HL-60/S4 (cell line): ENCODE measurements around the gene DNAJC6.
"Not testable (repeated sequence)": the region's sequence is repeated elsewhere in the genome, so short reads cannot be mapped to it uniquely, and the experiment has no call there.

ENCODE experiments used
- in situ Hi-C: fragments of 300-500 bp; cut with MboI; formaldehyde crosslinking; loops from 2 replicates; pipeline ENCODE4 v1.14.3; 2022; ENCODE audit warnings: low sequenced_read_pairs

Gene DNAJC6

DNA sequence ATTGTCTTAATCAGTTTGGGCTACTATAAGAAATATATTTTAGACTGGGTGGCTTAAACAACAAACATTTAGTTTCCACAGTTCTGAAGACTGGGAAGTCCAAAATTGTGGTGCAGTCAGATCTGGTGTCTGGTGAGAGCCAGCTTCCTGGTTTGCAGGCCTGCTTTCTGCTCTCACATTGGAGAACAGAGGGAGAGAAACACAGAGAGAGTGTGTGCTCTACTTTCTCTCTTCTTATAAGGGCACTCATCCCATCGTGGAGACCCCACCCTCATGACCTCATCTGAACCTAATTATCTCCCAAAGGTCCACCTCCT is 115.2 kb downstream of the DNAJC6 start:
- in situ Hi-C loops: loop anchor here (25.0 kb wide), 1 partner anchor 362 kb away; no protein-coding TSS in a partner anchor

DNA sequence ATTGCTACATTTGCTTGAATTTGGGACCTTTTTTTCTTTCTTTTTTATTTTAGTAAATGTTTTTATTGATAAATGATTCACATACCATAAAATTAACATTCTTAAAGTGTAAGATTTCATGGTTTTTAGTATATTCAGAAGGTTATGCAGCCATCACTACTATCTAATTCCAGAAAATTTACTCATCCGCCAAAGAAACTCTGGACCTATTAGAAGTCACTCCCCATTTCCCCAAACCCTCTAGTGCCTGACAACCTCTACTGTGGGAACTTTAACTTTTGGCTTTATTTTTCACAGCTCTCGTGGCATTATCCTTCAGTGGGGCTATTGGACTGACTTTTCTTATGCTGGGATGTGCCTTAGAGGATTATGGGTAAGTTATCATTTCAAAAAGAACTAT is 115.7 kb downstream of the DNAJC6 start:
- in situ Hi-C loops: no loop called here

DNA sequence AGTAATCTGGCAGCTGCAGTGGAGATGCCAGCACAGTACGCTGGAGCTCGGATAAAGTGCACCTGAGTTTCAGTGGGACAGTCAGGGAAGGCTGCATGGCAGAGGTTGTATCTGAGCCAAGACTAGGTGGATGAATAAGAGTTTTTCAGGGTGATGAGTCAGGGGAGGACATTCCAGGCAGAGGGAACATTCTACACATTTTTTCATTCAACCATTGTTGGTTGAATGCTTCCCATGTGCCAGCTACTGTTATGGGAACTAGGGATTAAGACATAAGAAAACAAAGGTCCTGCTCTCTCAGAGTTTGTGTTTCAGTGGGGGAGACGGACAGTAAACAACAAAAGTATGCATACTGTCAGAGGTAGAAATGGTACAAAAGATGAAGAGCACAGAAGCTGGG is 116.4 kb downstream of the DNAJC6 start:
- in situ Hi-C loops: no loop called here

DNA sequence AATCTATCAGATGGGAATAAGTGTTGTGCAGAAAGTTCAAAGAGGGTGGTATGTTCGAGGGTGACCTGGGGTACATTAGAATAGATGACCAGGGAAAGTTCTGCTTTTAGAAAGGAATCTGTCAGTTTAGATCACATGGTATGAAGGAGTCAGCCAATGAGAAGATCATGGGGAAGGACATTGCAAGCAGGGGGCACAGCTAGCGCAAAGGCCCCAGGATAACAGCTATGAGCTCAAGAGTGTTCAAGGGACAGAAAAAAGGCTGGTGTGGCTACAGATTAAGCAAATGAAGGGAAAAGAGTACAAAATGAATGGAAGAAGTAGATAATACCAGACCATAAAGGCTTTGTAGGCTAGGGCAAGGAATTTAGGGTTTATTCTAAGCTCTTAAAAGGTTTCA is 119.7 kb downstream of the DNAJC6 start:
- in situ Hi-C loops: no loop called here

DNA sequence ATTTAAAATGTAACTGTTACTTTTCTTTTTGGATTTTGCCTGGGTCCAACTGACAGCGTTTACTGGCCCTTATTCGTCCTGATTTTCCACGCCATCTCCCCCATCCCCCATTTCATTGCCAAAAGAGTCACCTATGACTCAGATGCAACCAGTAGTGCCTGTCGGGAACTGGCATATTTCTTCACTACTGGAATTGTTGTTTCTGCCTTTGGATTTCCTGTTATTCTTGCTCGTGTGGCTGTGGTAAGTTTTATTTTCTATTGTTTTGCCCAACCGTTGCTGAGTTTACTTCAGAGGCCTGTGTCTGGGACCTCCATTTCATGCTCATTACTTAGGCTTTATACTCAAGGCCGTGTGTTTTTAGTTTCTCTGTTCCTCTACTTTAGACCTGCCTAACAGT is 120.5 kb downstream of the DNAJC6 start:
- in situ Hi-C loops: no loop called here

DNA sequence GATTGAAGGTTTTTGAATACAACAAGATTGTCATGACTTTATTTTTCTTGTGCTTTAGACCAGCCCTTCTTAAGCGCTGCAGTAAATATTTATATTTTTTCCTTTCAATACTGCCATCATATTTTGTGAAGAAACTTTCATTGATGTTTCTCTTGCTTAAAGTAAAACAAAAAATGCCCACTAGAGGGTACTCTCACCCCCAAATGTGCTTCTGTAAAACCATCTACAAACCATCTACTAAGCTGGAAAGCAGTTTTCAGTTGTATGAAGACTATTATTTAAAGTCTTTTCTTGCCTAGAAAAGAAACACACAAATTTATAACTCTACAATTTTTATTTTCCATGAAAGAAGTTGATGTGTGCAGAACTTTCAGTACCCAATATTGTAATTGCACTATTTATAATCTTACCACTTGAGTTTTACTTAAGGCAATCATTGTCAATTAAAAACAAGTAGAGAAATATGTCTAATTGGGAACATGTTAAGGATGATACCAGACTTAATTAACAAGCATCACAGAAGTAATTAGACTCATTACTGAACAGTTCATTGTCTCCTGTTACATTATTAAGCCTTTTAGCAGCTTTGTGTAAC is 121.9 kb downstream of the DNAJC6 start:
- in situ Hi-C loops: no loop called here

DNA sequence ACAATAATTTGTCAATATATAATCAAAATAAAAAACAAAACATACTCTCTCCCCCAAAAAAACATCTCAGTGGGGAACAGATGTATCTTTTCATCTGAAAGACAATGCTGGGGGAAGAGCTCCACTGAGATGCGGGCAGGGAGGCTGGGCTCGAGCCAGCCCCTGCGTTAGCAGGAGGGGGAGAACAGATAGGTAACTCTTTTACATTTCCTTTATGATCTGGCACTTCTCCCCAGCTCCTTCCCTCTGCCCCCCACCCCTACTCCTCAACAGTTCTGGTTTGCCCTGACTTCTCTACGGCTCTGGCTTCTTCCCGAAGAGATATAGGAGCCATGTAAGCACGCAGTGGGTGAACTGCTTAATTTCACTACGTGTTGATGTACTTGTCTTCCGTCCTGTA is 123.6 kb downstream of the DNAJC6 start:
- in situ Hi-C loops: no loop called here

DNA sequence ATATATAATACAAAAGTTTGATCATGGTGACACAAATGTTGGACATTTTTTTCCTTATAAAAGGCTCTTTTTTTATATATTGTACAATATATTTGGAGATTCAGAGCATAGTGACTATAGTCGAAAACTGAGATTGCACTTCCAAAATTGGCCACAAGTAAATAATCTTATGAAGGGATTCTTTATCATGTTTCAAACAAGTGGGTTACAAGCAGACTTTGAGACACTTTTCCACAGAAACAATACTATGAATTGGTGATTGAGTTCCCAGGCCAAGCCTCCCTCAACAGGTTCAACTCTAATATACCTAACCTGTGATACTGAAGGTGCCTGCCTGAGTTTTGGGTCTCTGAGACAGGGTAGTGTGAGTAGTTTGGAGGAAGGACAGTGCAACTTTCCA is 124.9 kb downstream of the DNAJC6 start:
- in situ Hi-C loops: no loop called here

DNA sequence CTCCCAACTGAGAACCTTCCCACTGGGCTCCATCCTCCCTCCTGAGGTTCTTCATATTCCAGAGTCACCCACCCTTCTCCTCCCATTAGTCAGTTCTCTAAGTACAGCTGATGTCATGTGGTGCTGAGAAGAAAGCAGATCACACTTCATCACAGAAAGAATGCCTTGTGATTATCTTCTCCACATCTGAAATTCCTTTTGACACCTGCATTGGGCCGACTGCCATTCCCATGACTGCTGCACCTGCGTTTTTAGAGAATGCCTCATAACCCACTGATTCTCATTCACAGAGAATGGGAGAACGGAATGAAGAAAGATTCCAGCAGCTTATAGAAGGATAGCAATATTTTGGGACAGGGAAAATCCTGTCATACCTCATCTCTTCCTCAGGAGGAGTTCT is 125.4 kb downstream of the DNAJC6 start:
- in situ Hi-C loops: no loop called here

DNA sequence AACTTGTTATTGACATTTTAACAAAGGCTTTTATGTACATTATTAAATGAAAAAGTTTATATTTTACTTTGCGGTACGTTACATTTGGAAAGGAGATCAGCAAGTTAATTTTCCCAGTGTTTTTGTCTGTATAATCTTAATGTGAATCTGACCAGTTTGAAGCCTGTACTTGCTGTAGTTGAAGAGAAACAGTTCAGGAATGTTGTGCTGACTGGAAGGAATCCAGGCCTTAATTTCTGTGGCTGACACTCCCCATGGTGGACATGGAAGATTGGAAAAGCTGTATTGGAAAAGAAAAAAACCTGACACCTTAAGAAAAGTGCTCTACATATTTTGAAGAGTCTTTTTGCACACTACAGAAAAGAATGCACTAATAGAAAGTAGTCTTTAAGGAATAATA is 126.6 kb downstream of the DNAJC6 start:
- in situ Hi-C loops: no loop called here

DNA sequence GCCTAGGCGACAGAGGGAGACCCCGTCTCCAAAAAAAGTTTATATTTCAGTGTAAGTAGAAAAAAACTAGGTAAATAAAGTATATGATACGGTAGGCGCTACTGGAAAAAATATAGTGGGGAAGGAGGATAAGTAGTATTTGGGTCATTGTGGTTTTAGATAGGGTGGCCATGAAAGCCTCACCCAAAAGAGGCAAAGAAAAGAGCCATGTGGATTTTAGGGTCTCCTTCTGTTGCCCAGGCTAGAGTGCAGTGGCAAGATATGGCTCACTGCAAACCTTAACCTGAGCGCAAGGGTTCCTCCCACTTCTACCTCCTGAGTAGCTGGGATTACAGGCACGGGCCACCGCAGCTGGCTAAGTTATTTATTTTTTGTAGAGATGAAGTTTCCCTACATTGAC is 128.3 kb downstream of the DNAJC6 start:
- in situ Hi-C loops: no loop called here

DNA sequence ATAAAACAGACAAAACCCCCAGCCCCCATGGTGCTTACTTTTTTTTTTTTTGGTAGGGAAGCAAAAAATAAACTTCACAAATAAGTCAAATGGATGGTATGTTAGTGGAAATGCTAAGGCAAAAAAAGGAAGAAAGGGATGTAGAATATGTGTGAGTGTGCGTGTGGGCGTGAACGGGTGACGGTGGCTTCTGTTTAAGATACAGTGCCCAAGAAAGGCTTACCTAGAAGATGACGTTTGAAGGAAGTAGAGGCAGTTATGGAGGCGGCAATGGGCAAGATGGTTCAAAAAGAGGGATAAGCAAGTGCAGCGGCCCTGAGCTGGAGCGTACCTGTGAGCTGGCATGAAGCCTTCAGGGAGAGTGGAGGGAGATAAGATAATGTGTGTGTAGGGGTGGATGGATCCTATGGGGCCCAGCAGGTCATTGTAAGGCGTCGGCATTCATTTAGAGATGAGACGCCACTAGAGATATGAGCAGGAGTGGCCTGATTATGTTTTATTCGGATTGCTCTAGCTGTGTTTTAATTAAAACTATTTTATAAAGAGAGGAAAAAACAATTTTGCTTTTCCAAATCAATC is 131.1 kb downstream of the DNAJC6 start:
- in situ Hi-C loops: no loop called here

DNA sequence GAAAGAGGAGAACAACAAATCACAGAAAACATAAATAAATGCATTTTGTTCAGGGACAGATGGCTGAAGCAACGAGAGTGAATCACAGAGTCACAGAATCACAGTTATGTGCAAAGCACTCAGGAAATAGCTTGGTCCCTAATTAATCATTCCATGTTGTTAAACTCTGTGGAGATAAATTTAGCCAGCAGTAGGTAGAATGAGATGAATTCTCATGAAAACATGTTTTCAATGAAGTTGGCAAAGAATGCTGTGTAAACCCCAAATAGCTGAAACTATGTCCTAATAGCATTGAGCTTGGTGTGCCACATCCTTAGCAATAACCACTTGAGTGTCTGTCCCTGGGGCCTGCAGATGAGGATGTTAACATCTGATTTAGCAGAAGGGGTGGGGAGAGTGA is 131.6 kb downstream of the DNAJC6 start:
- in situ Hi-C loops: no loop called here

DNA sequence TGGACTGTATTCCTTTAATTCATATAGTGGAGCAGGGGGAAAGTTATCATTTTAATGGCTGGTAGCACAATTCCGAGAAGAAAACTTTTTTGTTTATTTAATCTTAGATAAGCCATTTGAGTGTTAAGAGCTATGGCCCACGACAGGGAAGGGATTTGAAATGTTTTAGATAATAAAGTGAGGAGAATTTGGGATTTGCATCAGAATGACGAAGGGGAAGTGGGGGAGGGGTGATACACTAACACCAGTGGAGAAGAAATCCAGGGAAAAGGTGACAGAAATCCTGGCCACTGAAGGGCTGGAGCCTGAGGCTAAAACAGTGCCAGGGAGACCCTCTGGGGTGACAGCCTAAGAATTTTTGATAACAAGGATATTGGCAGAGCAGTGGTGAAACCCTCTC is 132.1 kb downstream of the DNAJC6 start:
- in situ Hi-C loops: no loop called here

DNA sequence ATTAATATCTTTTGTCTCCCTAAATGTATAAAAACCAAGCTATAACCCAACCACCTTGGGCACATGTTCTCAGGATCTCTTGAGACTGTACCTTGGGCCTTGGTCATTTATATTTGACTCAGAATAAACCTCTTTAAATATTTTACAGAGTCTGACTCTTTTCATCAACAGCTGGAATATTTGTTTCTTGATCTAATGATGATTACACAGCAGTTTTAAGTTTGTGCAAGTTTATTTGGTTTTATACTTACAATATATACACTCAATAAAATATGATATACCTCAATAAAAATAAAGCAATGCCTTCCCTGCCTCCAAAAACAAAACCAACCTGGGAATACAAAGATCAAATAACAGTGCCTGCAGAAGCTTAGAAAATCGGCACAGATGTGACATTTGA is 133.1 kb downstream of the DNAJC6 start:
- in situ Hi-C loops: no loop called here

DNA sequence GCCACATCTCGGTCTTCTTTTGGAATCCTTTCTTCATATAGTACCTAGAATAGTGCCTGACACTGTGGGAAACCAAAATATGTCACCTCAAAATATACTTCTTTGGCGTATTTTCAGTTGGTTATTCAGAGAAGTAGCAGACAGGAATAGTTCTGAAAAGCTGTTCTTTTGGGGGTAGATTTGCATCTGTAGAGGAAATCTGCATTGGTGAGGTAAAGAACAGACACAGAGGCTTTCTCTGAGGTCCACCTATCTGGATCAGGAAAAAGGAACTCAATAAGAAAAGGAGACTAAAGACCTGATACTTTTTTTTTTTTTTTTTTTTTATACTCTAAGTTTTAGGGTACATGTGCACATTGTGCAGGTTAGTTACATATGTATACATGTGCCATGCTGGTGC is 134.3 kb downstream of the DNAJC6 start:
- in situ Hi-C loops: no loop called here

DNA sequence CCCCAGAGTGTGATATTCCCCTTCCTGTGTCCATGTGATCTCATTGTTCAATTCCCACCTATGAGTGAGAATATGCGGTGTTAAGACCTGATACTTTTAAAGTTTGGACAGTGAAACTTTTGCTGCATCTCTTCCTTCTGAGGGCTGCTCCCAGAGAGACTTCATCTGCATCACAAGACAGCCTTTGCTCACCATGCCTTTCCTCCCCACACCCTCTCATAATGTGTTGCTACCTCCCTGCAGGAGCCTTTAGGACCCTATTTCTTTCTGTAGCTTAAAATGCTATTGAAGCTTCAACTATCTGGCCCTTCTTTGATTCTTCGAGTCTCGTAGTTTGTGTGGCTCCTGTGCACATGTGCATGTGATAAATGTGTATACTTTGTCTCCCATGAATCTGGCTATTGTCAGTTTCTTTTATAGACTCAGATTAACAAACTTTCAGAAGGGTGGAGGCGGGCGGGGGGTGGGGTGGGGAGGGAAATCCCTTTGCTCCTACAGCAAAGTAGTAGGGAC is 134.8 kb downstream of the DNAJC6 start:
- in situ Hi-C loops: no loop called here

DNA sequence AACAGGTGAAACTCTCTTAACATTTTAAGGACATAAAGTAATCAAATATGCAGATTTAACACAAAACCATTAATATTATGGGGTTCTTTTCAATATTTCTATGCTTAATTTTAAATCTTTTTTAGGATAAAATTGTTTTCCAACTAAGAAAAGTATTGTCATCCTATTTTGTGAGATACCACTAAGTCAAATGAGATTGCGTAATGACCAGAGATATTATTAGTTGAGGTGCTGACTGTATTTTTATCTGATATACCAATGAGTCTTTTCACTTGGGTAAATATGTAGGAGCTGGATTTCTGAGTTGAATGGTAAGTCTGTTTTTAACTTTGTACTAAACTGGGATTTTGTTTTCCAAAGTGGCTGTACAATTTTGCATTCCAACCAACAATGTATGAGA is 136.5 kb downstream of the DNAJC6 start:
- in situ Hi-C loops: no loop called here

DNA sequence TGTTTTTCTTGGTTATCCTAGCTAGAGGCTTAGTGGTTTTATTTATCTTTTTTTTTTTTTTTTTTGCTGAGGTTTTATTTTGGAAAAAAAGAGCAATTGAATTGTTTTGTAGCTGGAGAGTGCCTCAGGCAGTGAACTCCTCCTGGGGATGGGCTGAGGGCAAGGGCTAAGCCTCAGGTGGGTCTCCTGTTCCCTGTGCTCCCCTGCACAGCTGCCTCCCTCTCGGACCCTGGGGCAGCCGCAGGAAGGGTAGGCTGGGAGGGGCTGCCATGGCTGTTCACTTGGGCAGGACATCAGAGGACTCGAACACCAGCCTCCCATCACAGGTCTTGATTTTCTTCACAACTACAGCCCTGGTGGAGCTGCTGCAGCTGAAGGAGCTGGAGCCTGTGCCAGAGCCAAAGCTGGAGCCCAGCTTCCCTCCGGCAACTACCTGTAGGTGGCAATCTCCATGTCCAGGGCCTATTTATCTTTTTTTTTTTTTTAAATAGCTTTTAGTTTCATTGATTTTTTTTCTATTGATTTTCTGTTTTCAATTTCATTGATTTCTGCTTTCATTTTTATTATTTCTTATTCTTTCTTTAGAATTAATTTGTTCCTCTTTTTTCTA is 140.0 kb downstream of the DNAJC6 start:
- in situ Hi-C loops: no loop called here

DNA sequence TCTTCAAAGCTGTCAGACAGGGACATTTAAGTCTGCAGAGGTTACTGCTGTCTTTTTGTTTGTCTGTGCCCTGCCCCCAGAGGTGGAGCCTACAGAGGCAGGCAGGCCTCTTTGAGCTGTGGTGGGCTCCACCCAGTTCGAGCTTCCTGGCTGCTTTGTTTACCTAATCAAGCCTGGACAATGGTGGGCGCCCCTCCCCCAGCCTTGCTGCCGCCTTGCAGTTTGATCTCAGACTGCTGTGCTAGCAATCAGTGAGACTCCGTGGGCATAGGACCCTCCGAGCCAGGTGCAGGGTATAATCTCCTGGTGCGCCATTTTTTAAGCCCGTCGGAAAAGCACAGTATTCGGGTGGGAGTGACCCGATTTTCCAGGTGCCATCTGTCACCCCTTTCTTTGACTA is 146.3 kb downstream of the DNAJC6 start:
- in situ Hi-C loops: not testable (repeated sequence)

DNA sequence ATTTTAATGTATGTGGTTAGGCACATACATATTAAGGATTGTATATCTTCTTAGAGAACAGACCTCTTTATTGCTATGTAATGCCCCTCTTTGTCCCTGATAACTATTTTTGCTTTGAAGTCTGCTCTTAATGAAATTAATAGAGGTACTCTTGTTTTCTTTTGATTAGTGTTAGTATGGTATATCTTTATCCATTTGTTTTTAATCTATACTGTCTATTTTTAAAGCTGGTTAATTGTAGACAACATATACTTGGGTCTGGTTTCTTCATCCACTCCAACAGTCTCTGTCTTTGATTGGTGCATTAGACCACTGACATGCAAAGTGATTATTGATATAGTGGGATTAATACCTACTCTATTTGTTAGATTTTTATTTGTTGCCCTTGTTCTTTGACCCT is 147.1 kb downstream of the DNAJC6 start:
- in situ Hi-C loops: no loop called here

DNA sequence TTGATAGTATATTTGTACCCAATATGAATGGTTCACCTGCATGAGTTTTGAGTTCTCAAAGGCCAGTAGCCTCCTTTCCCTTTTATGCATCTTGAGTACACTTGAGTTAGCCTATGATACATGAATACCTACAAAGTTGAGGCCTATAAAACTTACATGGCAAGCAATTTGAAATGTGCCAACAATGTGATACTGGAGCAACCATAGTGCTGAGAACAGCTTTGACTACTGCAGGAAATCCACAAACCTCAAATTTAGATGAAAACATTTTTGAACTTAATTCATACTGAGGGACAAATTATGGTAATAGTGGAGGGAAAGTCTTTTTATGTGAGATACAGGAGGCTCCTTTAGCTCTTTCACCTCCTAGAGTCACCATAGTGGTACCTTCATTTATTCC is 148.5 kb downstream of the DNAJC6 start:
- in situ Hi-C loops: no loop called here
